WERI-Rb-1 (cell line): Measurements from ENCODE around the gene C11orf87.

ENCODE experiments used
- DNase-seq: peaks from one replicate; pipeline ENCODE4 v3.0.0-alpha.2; 2020
- H3K27ac ChIP-seq: fragments of 250-450 bp; sonication (Bioruptor Pico); 2 replicates; pipeline ENCODE4 v1.5.1; 2020; ENCODE audit warnings: mild to moderate bottlenecking, moderate library complexity
- H3K27me3 ChIP-seq: fragments of 250-450 bp; sonication (Bioruptor Pico); 2 replicates; pipeline ENCODE4 v1.5.1; 2021; ENCODE audit warnings: mild to moderate bottlenecking, low read depth, moderate library complexity; ENCODE audit not compliant: insufficient read depth, severe bottlenecking
- H3K36me3 ChIP-seq: fragments of 250-450 bp; sonication (Bioruptor Pico); 2 replicates; pipeline ENCODE4 v1.5.1; 2020; ENCODE audit warnings: mild to moderate bottlenecking, moderate library complexity
- H3K4me3 ChIP-seq: 2 replicates; pipeline ENCODE4 v1.5.1; 2011; ENCODE audit warnings: low read depth, mild to moderate bottlenecking, control low read depth, low read length
- H3K9me3 ChIP-seq: fragments of 250-450 bp; sonication (Bioruptor Pico); 2 replicates; pipeline ENCODE4 v1.5.1; 2021; ENCODE audit warnings: mild to moderate bottlenecking, moderate library complexity; ENCODE audit not compliant: severe bottlenecking
- CTCF ChIP-seq: IDR thresholded peaks from 2 replicates; pipeline ENCODE4 v1.5.1; 2011; ENCODE audit warnings: low read depth, mild to moderate bottlenecking, control low read depth, inconsistent platforms, low read length

C11orf87 gene

GRCh38 chr11:109416601-109417000 lies 5.4 kb upstream of the C11orf87 start:
- Histone ChIP-seq H3K27me3 (no peaks in the 10 kb centered on the region), H3K27ac (no peak overlapping the region), H3K36me3 (no peaks in the 10 kb centered on the region), H3K9me3 (no peaks in the 10 kb centered on the region), H3K4me3 (no peak overlapping the region)
- no peak for DNase-seq
- TF ChIP-seq CTCF = no peak

- H3K27me3 ChIP-seq = no peaks in the 10 kb centered on the region
- no peak overlapping the region for H3K27ac ChIP-seq
- H3K9me3 ChIP-seq = no peaks in the 10 kb centered on the region
- H3K4me3 ChIP-seq = peak overlapping the region; percentile 54
- peak; percentile 31 for DNase-seq
- TF ChIP-seq CTCF = no peak
- no peaks in the 10 kb centered on the region for H3K36me3 ChIP-seq
These were observed 978 bp downstream of the C11orf87 start for GRCh38 chr11:109422870-109423465.

GRCh38 chr11:109423466-109424190 lies 1.6 kb downstream of the C11orf87 start:
- H3K9me3 ChIP-seq = no peaks in the 10 kb centered on the region
- no peaks in the 10 kb centered on the region for H3K36me3 ChIP-seq
- DNase-seq = peak; percentile 19
- H3K27ac ChIP-seq = no peak overlapping the region
- H3K27me3 ChIP-seq = no peaks in the 10 kb centered on the region
- peak; percentile 52 for TF ChIP-seq CTCF
- peak overlapping the region; percentile 54 for H3K4me3 ChIP-seq

GRCh38 chr11:109424901-109425300 lies 2.9 kb downstream of the C11orf87 start:
- no peak for DNase-seq
- no peak overlapping the region for H3K4me3 ChIP-seq
- no peaks in the 10 kb centered on the region for H3K36me3 ChIP-seq
- TF ChIP-seq CTCF = no peak
- H3K27ac ChIP-seq = no peak overlapping the region
- no peaks in the 10 kb centered on the region for H3K27me3 ChIP-seq
- H3K9me3 ChIP-seq = no peaks in the 10 kb centered on the region

- H3K27me3 ChIP-seq = no peaks in the 10 kb centered on the region
- H3K4me3 ChIP-seq = no peak overlapping the region
- no peak overlapping the region for H3K27ac ChIP-seq
- no peaks in the 10 kb centered on the region for H3K36me3 ChIP-seq
- no peaks in the 10 kb centered on the region for H3K9me3 ChIP-seq
- peak; percentile 56 for TF ChIP-seq CTCF
- peak; percentile 34 for DNase-seq
These were observed 3.6 kb downstream of the C11orf87 start for GRCh38 chr11:109425554-109425953.
